GM12875 (cell line): ENCODE data around the gene SHKBP1.

Experiments used
- H3K4me3 ChIP-seq: one replicate; pipeline ENCODE4 v1.5.1; 2011; ENCODE audit warnings: low read depth, low read length, control low read depth
- TF ChIP-seq, protein P1 (sequence below): IDR thresholded peaks from 2 replicates; pipeline ENCODE4 v1.5.1; 2011; ENCODE audit warnings: low read depth, mild to moderate bottlenecking, control low read depth, inconsistent platforms, low read length, moderate library complexity, borderline replicate concordance; ENCODE audit not compliant: insufficient read depth

The SHKBP1 gene

DNA sequence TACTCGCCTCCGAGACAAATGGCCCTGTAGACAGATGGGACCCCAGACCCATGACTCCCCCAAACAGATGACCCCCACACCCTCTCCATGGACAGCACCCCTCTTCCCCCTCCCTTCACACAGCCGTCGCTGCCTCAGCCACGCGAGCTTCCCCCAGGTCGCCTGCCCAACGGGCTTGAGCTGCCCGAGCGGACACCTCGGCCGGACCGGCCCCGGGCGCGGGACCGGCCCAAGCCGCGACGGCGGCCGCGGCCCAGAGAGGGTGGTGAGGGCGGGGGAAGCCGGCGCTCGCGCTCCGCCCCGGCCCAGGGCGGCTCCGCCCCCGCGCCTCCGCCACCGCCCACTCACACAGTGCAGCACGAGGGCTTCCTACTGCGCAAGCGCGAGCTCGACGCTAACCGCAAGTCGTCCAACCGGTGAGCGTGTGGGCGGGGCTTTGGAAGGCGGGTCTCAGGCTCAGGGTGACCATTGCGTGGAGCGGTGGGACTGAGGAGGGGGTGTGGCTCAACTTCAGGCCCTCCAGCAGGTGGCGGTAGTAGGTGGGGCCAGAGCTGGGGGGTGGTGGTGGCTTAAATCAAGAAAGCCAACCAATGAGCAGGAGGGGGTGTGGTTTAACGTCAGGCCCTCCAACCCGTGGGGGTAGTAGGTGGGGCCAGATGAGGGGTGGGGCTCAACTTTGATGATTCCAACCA is 6.2 kb upstream of the SHKBP1 start:
- H3K4me3 ChIP-seq = no peak overlapping the region
- TF ChIP-seq, protein P1, sequence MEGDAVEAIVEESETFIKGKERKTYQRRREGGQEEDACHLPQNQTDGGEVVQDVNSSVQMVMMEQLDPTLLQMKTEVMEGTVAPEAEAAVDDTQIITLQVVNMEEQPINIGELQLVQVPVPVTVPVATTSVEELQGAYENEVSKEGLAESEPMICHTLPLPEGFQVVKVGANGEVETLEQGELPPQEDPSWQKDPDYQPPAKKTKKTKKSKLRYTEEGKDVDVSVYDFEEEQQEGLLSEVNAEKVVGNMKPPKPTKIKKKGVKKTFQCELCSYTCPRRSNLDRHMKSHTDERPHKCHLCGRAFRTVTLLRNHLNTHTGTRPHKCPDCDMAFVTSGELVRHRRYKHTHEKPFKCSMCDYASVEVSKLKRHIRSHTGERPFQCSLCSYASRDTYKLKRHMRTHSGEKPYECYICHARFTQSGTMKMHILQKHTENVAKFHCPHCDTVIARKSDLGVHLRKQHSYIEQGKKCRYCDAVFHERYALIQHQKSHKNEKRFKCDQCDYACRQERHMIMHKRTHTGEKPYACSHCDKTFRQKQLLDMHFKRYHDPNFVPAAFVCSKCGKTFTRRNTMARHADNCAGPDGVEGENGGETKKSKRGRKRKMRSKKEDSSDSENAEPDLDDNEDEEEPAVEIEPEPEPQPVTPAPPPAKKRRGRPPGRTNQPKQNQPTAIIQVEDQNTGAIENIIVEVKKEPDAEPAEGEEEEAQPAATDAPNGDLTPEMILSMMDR = peak; percentile 45

DNA sequence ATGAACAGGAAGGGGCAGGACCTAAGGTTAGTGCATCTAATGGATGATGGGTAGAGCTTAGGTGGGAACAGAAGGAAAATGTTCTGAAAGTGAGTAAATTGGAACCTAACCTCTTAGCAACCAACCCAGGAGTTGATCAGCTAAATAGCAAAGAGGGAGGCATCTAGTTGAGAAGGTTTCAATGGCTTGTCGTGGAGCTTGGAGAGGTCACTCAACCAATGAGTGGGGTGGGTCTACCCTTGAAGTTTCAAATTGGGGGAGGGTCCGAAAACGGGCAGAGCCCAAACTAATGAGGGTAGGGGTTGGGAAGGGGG is 5.7 kb upstream of the SHKBP1 start:
- TF ChIP-seq, protein P1 = no peak
- no peak overlapping the region for H3K4me3 ChIP-seq

DNA sequence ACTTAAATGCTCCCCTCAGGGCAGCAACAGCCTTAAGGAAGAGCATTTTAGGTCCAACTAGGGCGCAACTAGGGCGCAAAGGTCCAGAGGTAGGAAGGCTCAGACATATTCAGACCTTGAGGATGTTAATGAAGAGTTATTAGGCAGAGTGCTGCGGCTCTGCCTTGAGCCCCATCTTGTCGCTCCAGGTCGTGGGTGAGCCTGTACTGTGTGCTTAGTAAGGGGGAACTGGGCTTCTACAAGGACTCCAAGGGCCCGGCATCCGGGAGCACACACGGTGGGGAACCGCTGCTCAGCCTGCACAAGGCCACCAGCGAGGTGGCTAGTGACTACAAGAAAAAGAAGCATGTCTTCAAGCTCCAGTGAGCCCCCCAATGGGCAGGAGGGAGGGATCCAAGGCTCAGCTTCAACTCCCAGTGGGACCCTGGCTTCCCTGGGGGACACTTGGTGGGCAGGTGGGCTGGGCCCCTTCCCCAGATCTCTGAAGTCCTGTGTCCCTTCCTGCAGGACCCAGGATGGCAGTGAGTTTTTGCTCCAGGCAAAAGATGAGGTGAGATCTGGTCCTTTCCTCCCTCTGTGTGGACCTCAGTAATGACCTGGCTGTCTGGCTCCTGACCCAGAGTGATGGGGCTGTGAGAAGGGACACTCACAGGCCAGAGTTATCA is 4.7 kb upstream of the SHKBP1 start:
- TF ChIP-seq, protein P1 = no peak
- H3K4me3 ChIP-seq = no peak overlapping the region

DNA sequence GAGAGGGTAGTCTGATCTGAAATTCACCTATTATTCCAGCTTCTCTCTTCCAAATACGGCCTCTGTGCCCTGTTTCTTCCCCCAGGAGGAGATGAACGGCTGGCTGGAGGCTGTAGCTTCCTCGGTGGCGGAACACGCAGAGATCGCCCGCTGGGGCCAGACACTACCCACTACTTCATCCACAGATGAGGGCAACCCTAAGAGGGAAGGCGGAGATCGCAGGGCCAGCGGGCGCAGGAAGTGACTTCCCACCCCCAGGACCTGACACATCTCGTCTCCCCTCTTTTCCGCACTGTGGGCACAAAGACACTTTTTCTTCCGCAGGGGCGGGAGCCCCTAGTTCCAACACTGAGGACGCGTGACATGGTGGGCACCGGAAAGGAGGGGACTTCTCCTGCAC is 1.3 kb upstream of the SHKBP1 start:
- no peak overlapping the region for H3K4me3 ChIP-seq
- TF ChIP-seq, protein P1 = no peak

DNA sequence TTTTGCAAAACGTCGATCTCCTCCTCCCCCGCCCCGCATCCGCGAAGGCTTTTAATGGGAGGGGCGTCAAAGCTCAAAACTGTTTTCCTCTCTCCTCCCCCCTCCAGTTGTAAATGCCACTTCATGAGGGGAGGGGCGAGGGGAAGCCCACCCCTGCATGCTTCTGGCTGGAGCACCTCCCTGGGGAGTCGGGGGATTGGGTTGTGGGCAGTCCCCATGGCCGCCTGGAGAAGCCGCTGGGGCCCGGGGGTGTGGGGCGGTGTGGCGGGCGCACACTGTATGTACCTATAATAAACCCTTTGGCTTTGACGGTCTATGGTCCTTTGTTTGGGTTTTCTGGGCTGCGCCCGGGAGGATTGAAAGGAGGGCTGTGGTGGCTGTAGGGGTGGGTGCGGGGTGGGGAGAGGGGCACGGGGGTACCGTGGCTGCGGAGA is 505 bp upstream of the SHKBP1 start:
- TF ChIP-seq, protein P1 = no peak
- H3K4me3 ChIP-seq = peak overlapping the region; percentile 85

DNA sequence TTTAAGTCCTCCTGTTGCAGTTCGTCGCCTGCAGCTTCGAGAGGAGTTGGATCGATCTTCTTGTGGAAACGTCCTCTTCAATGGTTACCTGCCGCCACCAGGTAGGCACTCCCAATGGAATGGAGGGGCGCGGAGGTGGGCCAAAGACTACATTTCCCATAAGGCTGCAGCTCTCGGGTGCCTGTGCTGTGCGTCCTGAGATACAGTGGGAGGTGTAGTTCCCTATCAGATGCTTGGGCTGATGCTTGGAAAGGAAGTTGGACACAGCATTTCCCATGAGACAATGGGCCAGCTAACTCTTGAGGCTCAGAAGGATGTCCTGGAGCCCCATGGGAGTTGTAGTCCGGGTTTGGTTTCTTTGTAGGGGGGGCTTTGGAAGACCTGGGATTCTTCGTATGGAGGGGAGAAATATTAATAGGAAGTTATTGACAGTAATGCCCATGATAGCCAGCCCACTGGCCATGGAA is 1.8 kb downstream of the SHKBP1 start:
- H3K4me3 ChIP-seq = no peak overlapping the region
- TF ChIP-seq, protein P1 = no peak

DNA sequence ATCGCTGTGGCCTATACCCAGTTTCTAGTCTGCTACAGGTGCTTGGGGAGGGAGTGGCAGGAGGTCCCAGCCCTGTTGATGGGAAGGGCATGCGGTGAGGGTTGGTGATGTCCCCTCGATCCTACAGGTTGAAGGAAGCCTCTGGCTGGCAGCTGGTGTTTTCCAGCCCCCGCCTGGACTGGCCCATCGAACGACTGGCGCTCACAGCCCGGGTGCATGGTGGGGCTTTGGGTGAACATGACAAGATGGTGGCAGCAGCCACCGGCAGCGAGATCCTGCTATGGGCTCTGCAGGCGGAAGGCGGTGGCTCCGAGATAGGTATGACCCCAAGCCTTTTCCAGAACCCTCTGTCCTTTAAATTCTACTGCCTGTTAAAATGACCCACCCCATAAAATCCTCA is 3.9 kb downstream of the SHKBP1 start:
- H3K4me3 ChIP-seq = no peak overlapping the region
- TF ChIP-seq, protein P1 = no peak
